Measurements from ENCODE around the gene CBFA2T3.

GRCh38 chr16:88855736-88856121 is 121.3 kb downstream of the CBFA2T3 start:
- TF ChIP-seq POLR2AphosphoS5 (IDR thresholded peaks at IDR 0.05) (no peak), EP300 (IDR thresholded peaks at IDR 0.05; ENCODE audit: low read depth) (no peak)
